IgD-negative memory B cell (primary cell): Measurements from ENCODE around the gene TCF7L1. TPM values are rescaled to one million over a fixed set of nuclear protein-coding genes. Genes with fewer than 3 reads are reported as not detected.
A peak's percentile ranks its signal among the peaks of the same experiment; 100 is the strongest.

Source experiments
- H3K27ac Mint-ChIP-seq, 3 donors: one replicate each; pipeline ENCODE4 v1.8.0; 2020 to 2022; ENCODE audit warnings: mild to moderate bottlenecking in 3 of 3, mixed read lengths in 3 of 3, moderate library complexity in 1 of 3
- H3K27me3 Mint-ChIP-seq: one replicate; pipeline ENCODE4 v1.8.0; 2021; ENCODE audit warnings: mixed read lengths
- H3K36me3 Mint-ChIP-seq: one replicate; pipeline ENCODE4 v1.8.0; 2020; ENCODE audit warnings: mild to moderate bottlenecking, mixed read lengths
- H3K4me1 Mint-ChIP-seq, 3 donors: one replicate each; pipeline ENCODE4 v1.8.0; 2020 to 2022; ENCODE audit warnings: mixed read lengths in 3 of 3, mild to moderate bottlenecking in 1 of 3
- H3K4me3 Mint-ChIP-seq, 4 donors: one replicate each; pipeline ENCODE4 v1.8.0; 2020 to 2022; ENCODE audit warnings: mild to moderate bottlenecking in 4 of 4, mixed read lengths in 4 of 4, moderate library complexity in 3 of 4
- H3K9me3 Mint-ChIP-seq, 3 donors: one replicate each; pipeline ENCODE4 v1.8.0; 2020 to 2021; ENCODE audit warnings: mixed read lengths in 3 of 3, mild to moderate bottlenecking in 1 of 3
- polyA plus RNA-seq: library from polyadenylated mRNA; unstranded; fragments of 300-500 nt; fragmentation: Illumina TruSeq; gene quantifications from one replicate; pipeline ENCODE4 v1.2.3, GENCODE V29; 2021

The TCF7L1 gene
- polyA plus RNA-seq, 1 donor from 2014 or later, result 1.0 TPM

DNA sequence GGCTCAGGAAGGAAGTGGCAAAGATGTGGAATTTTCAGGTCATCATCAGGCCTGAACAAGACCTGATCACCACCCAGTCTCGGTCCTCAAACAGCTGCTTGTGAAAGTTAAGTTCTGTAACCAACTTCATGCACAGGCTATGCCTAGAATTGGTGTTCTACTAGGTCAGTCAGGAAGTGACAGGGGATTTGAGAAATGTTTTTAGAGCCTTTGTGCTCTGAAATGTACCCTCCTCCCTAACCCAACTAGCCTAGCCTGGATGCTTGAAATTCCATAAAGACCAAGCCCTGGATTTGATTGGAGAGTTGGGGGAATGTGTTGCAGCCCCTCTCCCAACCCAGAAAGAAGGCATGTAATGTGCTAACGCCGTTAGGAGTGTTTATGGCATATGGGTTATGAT is 131.3 kb downstream of the TCF7L1 start:
- Mint-ChIP-seq H3K4me3 (no peak overlapping the region), H3K27ac (no peak overlapping the region), H3K4me1 (peaks cover 0 to 4% (median 0%) of the 10 kb centered on the region in 3 donors), H3K9me3 (no peaks in the 10 kb centered on the region), H3K36me3 (no peaks in the 10 kb centered on the region), H3K27me3 (peaks cover 7% of the 10 kb centered on the region)

DNA sequence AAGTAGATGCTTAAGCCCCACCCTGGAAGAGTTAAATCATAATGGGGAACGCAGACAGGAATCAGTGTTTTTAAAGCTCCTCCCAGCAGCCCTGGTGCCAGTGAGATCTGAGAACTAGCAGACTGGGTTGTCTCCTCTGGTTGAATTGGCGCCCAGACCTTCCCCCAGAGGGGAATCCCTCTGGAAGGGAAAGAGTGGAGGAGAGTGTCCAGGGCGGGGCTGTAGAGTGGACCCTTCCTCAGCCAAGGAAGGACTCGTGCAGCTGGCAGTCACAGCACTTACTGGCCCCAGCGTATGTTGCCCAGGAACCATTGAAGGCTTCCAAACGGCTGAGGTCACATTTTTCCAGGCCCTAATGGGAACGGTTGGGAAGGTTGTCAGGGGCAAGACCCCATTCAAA is 132.1 kb downstream of the TCF7L1 start:
- H3K27me3 Mint-ChIP-seq, result peaks cover 12% of the 10 kb centered on the region
- no peaks in the 10 kb centered on the region for H3K36me3 Mint-ChIP-seq
- H3K9me3 Mint-ChIP-seq, result no peaks in the 10 kb centered on the region
- H3K4me1 Mint-ChIP-seq, result peaks cover 0 to 4% (median 0%) of the 10 kb centered on the region in 3 donors
- no peak overlapping the region for H3K4me3 Mint-ChIP-seq
- H3K27ac Mint-ChIP-seq, result no peak overlapping the region

DNA sequence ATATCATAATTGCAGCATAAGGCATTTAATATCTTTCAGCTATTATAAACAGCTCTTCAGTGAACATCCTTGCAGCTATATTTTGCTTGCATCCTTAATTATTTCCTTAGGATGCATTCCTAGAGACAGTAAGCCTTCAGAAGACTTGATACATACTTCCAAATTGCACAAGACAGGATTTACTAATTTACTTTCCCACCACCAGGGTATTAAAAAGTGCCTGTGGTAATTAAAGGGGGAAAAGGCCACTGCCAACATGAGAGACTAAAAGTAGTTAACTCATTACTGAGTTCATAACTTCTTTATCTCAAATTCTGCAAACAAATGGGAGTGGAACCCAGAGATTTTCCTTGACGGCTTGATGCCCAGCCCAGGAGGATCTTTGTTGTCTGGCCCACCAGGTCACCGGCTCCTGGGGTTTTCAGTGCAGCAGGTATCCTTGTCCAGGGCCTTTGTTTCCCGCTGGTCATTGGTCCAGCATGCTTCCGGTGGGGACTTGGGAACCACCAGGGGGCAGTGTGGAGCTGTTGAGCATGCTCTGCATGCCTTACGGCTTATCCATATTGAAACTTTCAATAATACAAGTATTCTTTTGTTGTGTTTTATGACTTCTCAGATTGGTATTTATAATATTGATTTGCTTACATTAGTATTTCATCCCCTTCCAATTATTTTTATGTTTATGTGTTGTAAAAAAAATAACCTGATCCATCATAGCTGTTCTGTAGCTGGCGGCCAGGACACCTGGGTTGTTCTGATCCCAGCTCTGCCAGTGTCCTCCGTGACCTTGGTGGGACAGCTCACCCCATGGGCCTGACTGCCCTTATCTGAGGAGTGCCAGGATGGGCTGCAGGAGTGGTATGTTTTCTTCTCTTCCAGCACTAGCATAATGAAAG is 133.2 kb downstream of the TCF7L1 start:
- Mint-ChIP-seq H3K4me3 (no peak overlapping the region), H3K27ac (no peak overlapping the region), H3K27me3 (peaks cover 15% of the 10 kb centered on the region), H3K4me1 (peaks cover 0 to 2% (median 0%) of the 10 kb centered on the region in 3 donors), H3K36me3 (no peaks in the 10 kb centered on the region), H3K9me3 (no peaks in the 10 kb centered on the region)

DNA sequence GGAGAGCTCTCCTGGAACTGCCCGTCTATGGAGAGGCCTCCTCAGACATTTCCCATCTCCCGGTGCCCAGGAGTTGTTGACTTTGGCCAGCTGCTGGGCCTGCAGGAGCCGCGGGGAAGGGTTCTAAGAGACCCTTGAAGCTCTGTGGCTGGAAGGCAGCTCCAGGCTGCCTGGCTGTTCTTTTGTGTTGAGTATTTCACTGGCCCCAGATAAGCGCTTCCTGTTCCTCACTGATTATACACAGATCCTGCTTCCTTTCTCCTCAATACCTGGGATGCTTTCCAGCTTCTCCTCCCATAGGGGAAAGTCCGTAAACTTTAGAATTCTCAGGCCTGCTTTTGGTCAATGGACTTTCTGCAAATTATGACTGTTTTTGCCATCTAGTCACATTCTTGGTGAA is 136.8 kb downstream of the TCF7L1 start:
- Mint-ChIP-seq H3K36me3 (no peaks in the 10 kb centered on the region), H3K4me3 (no peak overlapping the region), H3K27ac (no peak overlapping the region), H3K9me3 (no peaks in the 10 kb centered on the region), H3K27me3 (peaks cover 21% of the 10 kb centered on the region), H3K4me1 (peaks cover 0 to 2% (median 0%) of the 10 kb centered on the region in 3 donors)

DNA sequence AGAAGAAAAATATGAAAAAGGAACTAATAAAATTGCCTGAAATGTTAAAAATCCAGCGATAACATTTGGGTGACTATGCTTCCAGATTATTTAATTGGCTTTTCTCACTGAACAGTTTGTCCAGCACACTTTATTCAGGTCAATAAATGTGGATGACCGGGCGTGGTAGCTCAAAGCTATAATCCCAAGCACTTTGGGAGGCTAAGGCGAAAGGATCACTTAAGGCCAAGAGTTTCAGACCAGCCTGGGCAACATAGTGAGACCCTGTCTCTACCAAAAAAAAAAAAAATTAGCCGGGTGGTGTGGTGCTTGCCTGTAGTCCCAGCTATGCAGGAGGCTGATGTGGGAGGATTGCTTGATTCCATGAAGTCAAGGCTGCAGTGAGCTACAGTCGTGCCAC is 139.2 kb downstream of the TCF7L1 start:
- H3K9me3 Mint-ChIP-seq, result no peaks in the 10 kb centered on the region
- H3K27me3 Mint-ChIP-seq, result peaks cover 26% of the 10 kb centered on the region
- peak overlapping the region in 1 of 3 donors; percentile 74 for H3K27ac Mint-ChIP-seq
- H3K4me3 Mint-ChIP-seq, result no peak overlapping the region
- H3K36me3 Mint-ChIP-seq, result no peaks in the 10 kb centered on the region
- H3K4me1 Mint-ChIP-seq, result no peaks in the 10 kb centered on the region

DNA sequence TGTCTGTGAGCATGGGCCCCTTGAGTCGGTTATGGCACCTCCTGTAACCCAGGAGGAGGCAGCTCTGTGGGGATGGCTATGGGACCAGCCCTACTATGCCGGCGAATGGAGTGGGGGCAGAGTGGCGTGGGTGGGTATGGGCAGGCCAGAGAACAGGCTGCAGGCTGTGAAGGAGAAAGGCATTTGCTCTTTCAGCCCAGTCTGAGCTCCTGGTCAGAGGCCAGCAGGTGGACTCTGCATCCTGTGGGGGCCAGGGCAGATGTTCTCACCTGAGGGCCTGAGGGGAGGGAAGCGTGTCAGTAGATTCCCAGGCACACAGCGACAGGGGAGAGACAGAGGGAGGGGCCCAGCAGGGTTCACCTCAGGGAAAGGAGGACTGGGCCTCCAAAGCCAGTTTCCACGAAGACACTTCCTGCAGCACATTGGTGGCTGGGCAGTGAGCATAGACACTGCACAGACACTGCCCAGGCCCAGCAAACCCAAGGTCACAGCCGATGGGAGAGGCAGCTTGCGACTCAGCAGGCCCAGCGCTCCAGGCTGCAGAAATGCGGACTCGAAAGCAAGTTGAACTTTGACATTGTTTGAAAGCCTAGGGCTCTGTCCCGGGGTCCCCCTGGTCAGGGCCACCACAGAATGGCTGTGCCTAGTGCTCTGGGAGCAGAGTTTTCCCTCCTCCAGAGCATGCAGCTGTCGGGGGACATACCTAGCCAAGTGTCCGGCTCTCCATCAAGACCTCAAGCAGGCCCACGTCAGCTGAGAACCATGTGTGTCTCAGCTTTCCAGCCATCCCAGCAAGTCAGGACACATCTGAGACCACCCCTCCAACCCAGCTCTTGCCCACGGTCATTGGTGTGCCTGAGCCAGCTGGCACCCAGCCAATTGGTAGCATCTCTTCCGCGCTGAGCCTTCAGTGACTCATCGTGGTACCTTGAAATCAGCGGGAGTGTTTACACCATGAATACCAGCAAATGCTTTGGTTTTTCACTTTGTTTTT is 140.8 kb downstream of the TCF7L1 start:
- Mint-ChIP-seq H3K4me3 (no peak overlapping the region), H3K4me1 (peaks cover 0 to 4% (median 2%) of the 10 kb centered on the region in 3 donors), H3K27me3 (peaks cover 27% of the 10 kb centered on the region)

DNA sequence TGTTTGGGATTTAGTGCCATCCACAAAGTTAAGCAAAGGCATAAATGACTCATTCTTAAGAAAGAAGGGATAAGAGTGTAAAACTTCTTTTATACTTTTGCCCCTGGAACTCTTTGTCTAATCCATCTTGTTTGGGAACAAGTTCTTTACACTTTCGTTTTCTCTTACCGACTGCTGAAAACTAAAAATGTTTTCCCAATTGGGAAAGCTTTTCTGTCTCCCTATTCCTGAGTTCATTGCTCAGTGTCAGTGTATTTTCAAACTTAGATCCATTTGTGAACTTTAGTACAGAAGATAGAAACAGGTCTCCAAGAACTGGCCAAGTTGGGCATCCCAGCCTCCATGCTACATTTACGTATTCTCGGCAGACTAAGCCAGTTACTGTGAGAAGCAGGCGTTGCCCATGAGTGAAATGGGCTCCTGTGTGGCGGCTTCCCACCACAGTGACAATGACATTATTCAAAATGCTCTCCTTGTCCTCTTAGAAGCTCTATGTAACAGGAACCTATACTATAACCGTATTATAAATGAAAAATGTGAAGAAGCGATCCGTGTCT is 142.9 kb downstream of the TCF7L1 start:
- peaks cover 3% of the 10 kb centered on the region for H3K36me3 Mint-ChIP-seq
- H3K4me3 Mint-ChIP-seq, result no peak overlapping the region
- H3K27me3 Mint-ChIP-seq, result peaks cover 22% of the 10 kb centered on the region
- no peaks in the 10 kb centered on the region for H3K9me3 Mint-ChIP-seq
- H3K4me1 Mint-ChIP-seq, result peaks cover 0 to 4% (median 2%) of the 10 kb centered on the region in 3 donors
- peak overlapping the region in 1 of 3 donors; percentile 21 for H3K27ac Mint-ChIP-seq

More for the DNA sequence above, 140.8 kb downstream of the TCF7L1 start:
- Mint-ChIP-seq H3K27ac (no peak overlapping the region), H3K9me3 (no peaks in the 10 kb centered on the region), H3K36me3 (no peaks in the 10 kb centered on the region)

DNA sequence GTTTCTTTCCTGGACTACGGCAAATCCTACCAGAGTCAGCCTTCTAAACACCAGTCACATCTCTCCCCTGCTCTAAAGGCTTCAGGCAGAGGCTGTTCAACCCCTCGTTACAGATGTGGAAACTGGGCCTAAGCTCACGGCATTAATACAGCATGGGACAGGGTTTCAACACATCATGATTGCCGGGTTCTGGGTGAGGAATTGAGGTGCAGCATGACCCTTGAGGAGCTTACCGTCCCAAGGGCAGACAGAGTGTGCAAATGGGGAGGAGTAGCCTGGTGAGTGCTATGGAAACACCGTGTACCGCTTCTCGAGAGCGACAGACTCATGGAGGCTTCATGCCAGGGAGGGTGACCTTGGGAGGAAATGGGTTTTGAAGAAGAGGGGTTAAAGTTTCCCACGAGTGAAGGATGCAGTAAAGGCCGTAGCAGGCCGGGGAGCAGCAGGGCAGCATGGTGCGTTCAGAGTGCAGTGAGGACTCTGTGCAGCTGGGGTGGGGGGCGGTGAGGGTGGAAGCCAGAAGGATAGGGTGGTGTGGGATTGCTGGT is 143.5 kb downstream of the TCF7L1 start:
- Mint-ChIP-seq H3K9me3 (no peaks in the 10 kb centered on the region), H3K36me3 (peaks cover 3% of the 10 kb centered on the region), H3K4me1 (peaks cover 0 to 4% (median 2%) of the 10 kb centered on the region in 3 donors), H3K4me3 (peak overlapping the region in 1 of 4 donors; percentile 48), H3K27ac (no peak overlapping the region), H3K27me3 (peaks cover 22% of the 10 kb centered on the region)

DNA sequence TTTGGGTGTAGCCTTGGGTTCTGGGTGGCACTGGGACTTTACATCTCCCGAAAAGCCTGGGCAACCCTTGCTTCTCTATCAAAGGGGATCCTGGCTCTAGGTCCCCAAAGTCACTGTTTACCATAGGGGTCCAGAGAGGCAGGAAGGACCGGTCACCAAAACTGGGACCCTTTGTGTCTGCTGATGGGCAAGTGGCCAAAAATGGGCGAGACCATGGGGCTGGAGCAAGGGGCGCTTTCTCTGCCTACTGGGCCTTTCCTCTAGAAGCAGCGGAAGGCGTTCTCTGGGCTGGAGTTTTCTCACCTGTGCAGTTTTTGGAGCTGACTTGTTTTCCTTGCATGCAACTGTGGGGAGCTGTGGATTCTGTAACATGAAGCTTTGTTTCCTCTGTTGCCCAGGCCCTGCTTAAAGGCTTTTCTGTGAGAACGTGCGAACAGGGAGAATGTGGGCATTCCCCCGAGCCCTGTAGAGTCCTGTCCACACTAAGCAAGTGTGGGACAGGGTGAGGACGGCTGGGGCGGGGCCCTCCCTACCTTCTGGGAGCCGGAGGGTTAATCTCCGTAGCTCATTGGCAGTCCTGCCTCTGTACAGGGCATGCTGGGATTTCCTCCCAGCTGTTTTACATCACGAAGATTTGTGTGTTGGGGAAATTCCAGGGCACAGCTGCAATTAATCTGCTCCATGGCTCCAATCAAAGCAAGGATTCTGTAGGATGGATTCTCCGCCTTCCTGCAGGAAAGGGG is 144.4 kb downstream of the TCF7L1 start:
- Mint-ChIP-seq H3K4me3 (no peak overlapping the region), H3K4me1 (peaks cover 0 to 4% (median 2%) of the 10 kb centered on the region in 3 donors), H3K27me3 (peaks cover 14% of the 10 kb centered on the region), H3K27ac (no peak overlapping the region), H3K36me3 (peaks cover 3% of the 10 kb centered on the region), H3K9me3 (no peaks in the 10 kb centered on the region)

DNA sequence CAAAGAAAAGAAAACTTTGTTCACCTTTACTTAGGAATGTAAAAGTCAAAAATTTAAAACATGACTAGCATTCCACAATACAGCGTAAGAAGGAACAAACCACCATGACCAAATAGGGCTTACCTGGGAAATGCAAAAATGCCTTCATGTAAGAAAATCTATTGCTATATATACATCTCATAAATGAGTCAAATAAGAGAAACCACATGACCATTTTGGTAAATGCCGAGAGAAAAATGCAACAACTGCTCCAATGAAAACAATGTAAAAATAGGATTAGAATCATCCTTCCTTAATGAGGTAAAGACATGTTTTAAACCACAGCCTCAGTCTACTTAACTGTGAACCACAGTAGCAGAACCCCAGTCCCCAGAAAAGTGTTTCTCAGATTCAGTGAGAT is 145.2 kb downstream of the TCF7L1 start:
- no peaks in the 10 kb centered on the region for H3K9me3 Mint-ChIP-seq
- no peak overlapping the region for H3K4me3 Mint-ChIP-seq
- H3K27ac Mint-ChIP-seq, result no peak overlapping the region
- H3K4me1 Mint-ChIP-seq, result peaks cover 0 to 4% (median 2%) of the 10 kb centered on the region in 3 donors
- peaks cover 9% of the 10 kb centered on the region for H3K27me3 Mint-ChIP-seq
- H3K36me3 Mint-ChIP-seq, result peaks cover 3% of the 10 kb centered on the region

DNA sequence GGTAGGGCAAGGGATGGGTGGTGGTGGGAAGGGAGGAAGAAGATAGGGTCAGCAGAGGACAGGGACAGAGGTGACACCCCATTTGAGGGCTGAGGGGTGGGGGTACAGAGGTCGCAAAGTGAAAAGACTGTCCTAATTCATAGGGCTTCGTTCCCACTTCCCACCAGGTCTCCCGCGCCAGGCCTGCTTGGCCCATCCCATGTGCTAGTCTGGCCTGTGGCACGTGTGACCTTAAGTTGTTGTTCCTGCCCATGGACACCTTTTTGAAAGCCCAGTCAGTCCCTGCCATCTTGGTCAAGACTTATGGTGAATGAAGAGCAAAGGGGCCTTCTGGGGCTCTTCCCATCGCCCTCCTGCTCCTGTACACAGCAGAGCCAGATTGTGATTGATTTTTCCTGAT is 148.4 kb downstream of the TCF7L1 start:
- Mint-ChIP-seq H3K36me3 (peaks cover 3% of the 10 kb centered on the region), H3K27ac (peak overlapping the region in 1 of 3 donors; percentile 31), H3K4me1 (peaks cover 0 to 4% (median 2%) of the 10 kb centered on the region in 3 donors), H3K4me3 (peak overlapping the region in 1 of 4 donors; percentile 9), H3K9me3 (no peaks in the 10 kb centered on the region), H3K27me3 (peaks cover 8% of the 10 kb centered on the region)

DNA sequence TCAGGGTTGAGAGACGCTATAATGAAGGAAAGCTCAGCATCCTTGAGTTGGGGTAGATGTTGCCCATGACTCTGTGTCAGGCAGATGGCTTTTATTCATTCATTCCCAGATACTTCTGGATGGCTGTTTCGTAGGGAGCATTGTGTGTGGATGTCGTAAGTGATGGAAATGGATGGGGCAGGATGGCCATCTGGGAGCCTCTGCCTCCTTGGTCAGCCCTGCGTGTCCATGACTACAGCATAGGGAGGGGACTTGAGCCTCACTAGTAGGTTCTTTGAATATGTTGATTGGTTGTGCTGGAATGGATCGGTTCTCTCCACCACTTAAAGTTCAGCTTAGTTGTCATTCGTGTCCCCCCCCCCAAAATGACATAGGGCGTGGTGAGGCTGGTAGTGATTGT is 149.7 kb downstream of the TCF7L1 start:
- no peaks in the 10 kb centered on the region for H3K9me3 Mint-ChIP-seq
- H3K27me3 Mint-ChIP-seq, result peaks cover 4% of the 10 kb centered on the region
- H3K27ac Mint-ChIP-seq, result no peak overlapping the region
- H3K36me3 Mint-ChIP-seq, result peaks cover 3% of the 10 kb centered on the region
- peaks cover 0 to 5% (median 4%) of the 10 kb centered on the region in 3 donors for H3K4me1 Mint-ChIP-seq
- H3K4me3 Mint-ChIP-seq, result no peak overlapping the region

DNA sequence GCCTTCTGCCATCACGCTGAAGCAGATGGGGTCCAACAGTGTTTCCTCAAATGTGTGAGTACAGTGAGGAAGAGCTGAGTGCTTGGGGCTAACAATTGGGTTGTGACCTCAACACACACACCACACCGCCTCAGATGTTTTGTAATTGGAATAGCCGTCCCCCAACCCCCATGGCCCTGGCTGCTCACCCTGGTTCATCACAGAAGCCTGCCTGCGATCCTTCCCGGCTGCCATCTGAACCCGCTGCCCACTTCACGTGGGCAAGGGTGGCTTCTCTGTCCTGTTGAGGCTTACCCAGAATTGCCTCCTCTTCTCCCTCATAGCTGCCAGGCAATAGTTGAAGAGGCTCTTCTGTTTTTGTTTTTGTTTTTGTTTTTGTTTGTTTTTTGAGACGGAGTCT is 150.4 kb downstream of the TCF7L1 start:
- no peak overlapping the region for H3K27ac Mint-ChIP-seq
- peaks cover 0 to 2% (median under 1%) of the 10 kb centered on the region in 3 donors for H3K4me1 Mint-ChIP-seq
- H3K4me3 Mint-ChIP-seq, result no peak overlapping the region
- no peaks in the 10 kb centered on the region for H3K9me3 Mint-ChIP-seq
- peaks cover 4% of the 10 kb centered on the region for H3K27me3 Mint-ChIP-seq
- H3K36me3 Mint-ChIP-seq, result peaks cover 3% of the 10 kb centered on the region

DNA sequence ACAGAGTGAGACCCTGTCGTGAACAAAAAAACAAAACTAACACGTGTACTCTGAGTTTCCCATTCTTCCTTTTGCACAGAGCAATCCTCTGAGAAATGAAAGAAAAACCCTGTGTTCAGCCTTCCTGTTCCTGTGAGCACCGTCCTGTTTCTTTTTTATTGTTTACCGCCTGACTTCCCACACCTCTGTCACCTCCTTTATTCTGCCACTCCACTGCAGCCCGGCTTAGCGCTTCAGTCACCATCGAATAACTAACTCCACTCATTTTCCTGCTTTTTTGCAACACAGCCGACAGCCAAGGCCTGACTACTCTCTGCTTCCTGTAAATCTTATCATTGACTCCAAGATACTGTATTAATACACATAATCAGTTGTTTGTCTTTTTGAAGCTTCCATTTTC is 153.7 kb downstream of the TCF7L1 start:
- peak overlapping the region in 1 of 4 donors; percentile 35 for H3K4me3 Mint-ChIP-seq
- no peak overlapping the region for H3K27ac Mint-ChIP-seq

More for the DNA sequence above, 153.7 kb downstream of the TCF7L1 start:
- Mint-ChIP-seq H3K36me3 (no peaks in the 10 kb centered on the region), H3K4me1 (peaks cover 3 to 11% (median 10%) of the 10 kb centered on the region in 3 donors), H3K27me3 (no peaks in the 10 kb centered on the region), H3K9me3 (no peaks in the 10 kb centered on the region)
